Mesenchymal stem cell (in vitro differentiated cells and primary cell): ENCODE results near the gene MBNL1.
A peak's percentile ranks its signal among the peaks of the same experiment; 100 is the strongest.

Experiments
- DNase-seq: peaks from one replicate; pipeline ENCODE4 v3.0.0-alpha.2; 2013
- H2AFZ ChIP-seq: one replicate; pipeline ENCODE4 v1.6.1; 2013; ENCODE audit warnings: low read depth, mild to moderate bottlenecking, control low read depth, inconsistent platforms, low read length, moderate library complexity
- H2AK5ac ChIP-seq: 2 replicates; pipeline ENCODE4 v1.6.1; 2013; ENCODE audit warnings: low read length, moderate library complexity, mild to moderate bottlenecking, inconsistent platforms; ENCODE audit not compliant: severe bottlenecking
- H2BK120ac ChIP-seq: one replicate; pipeline ENCODE4 v1.6.1; 2013; ENCODE audit warnings: low read depth, mild to moderate bottlenecking, inconsistent platforms, low read length, moderate library complexity
- H2BK12ac ChIP-seq, 2 experiments: one replicate each; pipeline ENCODE4 v1.6.1; 2013; ENCODE audit warnings: inconsistent platforms in 2 of 2, low read length in 2 of 2, mild to moderate bottlenecking in 2 of 2, moderate library complexity in 2 of 2, control low read depth in 1 of 2
- H2BK15ac ChIP-seq: one replicate; pipeline ENCODE4 v1.6.1; 2013; ENCODE audit warnings: mild to moderate bottlenecking, low read depth, inconsistent platforms; ENCODE audit not compliant: poor library complexity, severe bottlenecking
- H2BK5ac ChIP-seq: 2 replicates; pipeline ENCODE4 v1.6.1; 2013; ENCODE audit warnings: low read depth, mild to moderate bottlenecking, low read length, control low read depth, inconsistent platforms; ENCODE audit not compliant: poor library complexity, severe bottlenecking
- H3K14ac ChIP-seq, 2 experiments: one replicate each; pipeline ENCODE4 v1.6.1; 2013; ENCODE audit warnings: inconsistent platforms in 2 of 2, low read length in 2 of 2, control low read depth in 1 of 2, mild to moderate bottlenecking in 1 of 2, moderate library complexity in 1 of 2
- H3K18ac ChIP-seq, 2 experiments: one replicate each; pipeline ENCODE4 v1.6.1; 2013; ENCODE audit warnings: inconsistent platforms in 2 of 2, low read length in 2 of 2, control low read depth in 1 of 2, low read depth in 1 of 2, mild to moderate bottlenecking in 1 of 2
- H3K23ac ChIP-seq, 2 experiments: one replicate each; pipeline ENCODE4 v1.6.1; 2013; ENCODE audit warnings: inconsistent platforms in 2 of 2, low read length in 2 of 2, mild to moderate bottlenecking in 2 of 2, moderate library complexity in 2 of 2, control low read depth in 1 of 2
- H3K27ac ChIP-seq: 2 replicates; pipeline ENCODE4 v1.5.1; 2013; ENCODE audit warnings: mild to moderate bottlenecking, moderate library complexity, low read length, control low read depth, inconsistent platforms; ENCODE audit not compliant: poor library complexity, severe bottlenecking
- H3K27me3 ChIP-seq, 2 experiments: 2 replicates each; pipeline versions ENCODE4 v1.6.1 to v1.7.0; 2013; ENCODE audit warnings: low read length in 2 of 2, mild to moderate bottlenecking in 2 of 2, moderate library complexity in 2 of 2, control low read depth in 1 of 2, inconsistent platforms in 1 of 2; ENCODE audit not compliant: control insufficient read depth in 1 of 2, insufficient read depth in 1 of 2
- H3K36me3 ChIP-seq, 2 experiments: 2 replicates each; pipeline versions ENCODE4 v1.6.1 to v1.7.0; 2013; ENCODE audit warnings: low read length in 2 of 2, control low read depth in 1 of 2, inconsistent platforms in 1 of 2, low read depth in 1 of 2, mild to moderate bottlenecking in 1 of 2; ENCODE audit not compliant: insufficient read depth in 2 of 2, control insufficient read depth in 1 of 2
- H3K4ac ChIP-seq, 2 experiments: one replicate each; pipeline ENCODE4 v1.6.1; 2013; ENCODE audit warnings: inconsistent platforms in 2 of 2, low read length in 2 of 2, mild to moderate bottlenecking in 2 of 2, moderate library complexity in 2 of 2, control low read depth in 1 of 2, low read depth in 1 of 2
- H3K4me1 ChIP-seq: 2 replicates; pipeline ENCODE4 v1.6.1; 2013; ENCODE audit warnings: low read depth, low read length, control low read depth; ENCODE audit not compliant: control insufficient read depth, insufficient read depth
- H3K4me2 ChIP-seq: 2 replicates; pipeline ENCODE4 v1.6.1; 2013; ENCODE audit warnings: low read length, mild to moderate bottlenecking, inconsistent platforms; ENCODE audit not compliant: poor library complexity, severe bottlenecking
- H3K4me3 ChIP-seq, 2 experiments: 2 replicates each; pipeline versions ENCODE4 v1.5.1 to v1.7.0; 2013; ENCODE audit warnings: low read length in 2 of 2, mild to moderate bottlenecking in 2 of 2, control low read depth in 1 of 2, low read depth in 1 of 2; ENCODE audit not compliant: insufficient read depth in 1 of 2
- H3K79me1 ChIP-seq: replicated peaks from 2 replicates; pipeline ENCODE4 v1.6.1; 2013; ENCODE audit warnings: mild to moderate bottlenecking, control low read depth, low read length, inconsistent platforms; ENCODE audit not compliant: poor library complexity, severe bottlenecking
- H3K9ac ChIP-seq: 2 replicates; pipeline ENCODE4 v1.7.0; 2013; ENCODE audit warnings: mild to moderate bottlenecking, low read length, moderate library complexity
- H3K9me3 ChIP-seq: 2 replicates; pipeline ENCODE4 v1.7.0; 2013; ENCODE audit warnings: mild to moderate bottlenecking, low read length; ENCODE audit not compliant: control insufficient read depth
- H4K8ac ChIP-seq: one replicate; pipeline ENCODE4 v1.6.1; 2013; ENCODE audit warnings: inconsistent platforms, mild to moderate bottlenecking, low read length, moderate library complexity
- H4K91ac ChIP-seq: one replicate; pipeline ENCODE4 v1.6.1; 2013; ENCODE audit warnings: mild to moderate bottlenecking, low read length, inconsistent platforms
- WGBS: methylation state at CpG from one replicate; pipeline ENCODE4 v1.1.7; 2013; ENCODE audit warnings: mixed read lengths; 5-methylcytosine and 5-hydroxymethylcytosine counted together

The MBNL1 gene

GRCh38 chr3:152388631-152389030, 119.9 kb downstream of the MBNL1 start:
- H2BK5ac ChIP-seq: no peak overlapping the region
- no peak overlapping the region for H3K27ac ChIP-seq
- no peak overlapping the region for H3K4me2 ChIP-seq
- no peak overlapping the region for H2BK120ac ChIP-seq
- peak overlapping the region; percentile 77 for H2AK5ac ChIP-seq
- no peak overlapping the region for H4K8ac ChIP-seq
- H3K4ac ChIP-seq: no peak overlapping the region
- no peak overlapping the region for H3K14ac ChIP-seq
- no peaks in the 10 kb centered on the region for H3K9me3 ChIP-seq
- no peak overlapping the region for H3K23ac ChIP-seq
- H3K4me3 ChIP-seq: no peak overlapping the region
- no peak overlapping the region for H2AFZ ChIP-seq
- peaks cover 3% of the 10 kb centered on the region for H3K4me1 ChIP-seq
- no peak overlapping the region for H2BK15ac ChIP-seq
- WGBS: no CpG with 5 or more reads among the region's 1 CpG
- peaks cover 5% of the 10 kb centered on the region for H3K79me1 ChIP-seq
- H3K27me3 ChIP-seq: no peaks in the 10 kb centered on the region
- DNase-seq: no peak
- H3K9ac ChIP-seq: no peak overlapping the region
- H2BK12ac ChIP-seq: no peak overlapping the region
- H3K36me3 ChIP-seq: peaks cover 0 to 15% of the 10 kb centered on the region in 2 experiments
- H4K91ac ChIP-seq: no peak overlapping the region
- no peak overlapping the region for H3K18ac ChIP-seq

- Histone ChIP-seq H3K27ac (no peak overlapping the region), H3K4me2 (no peak overlapping the region), H3K9ac (no peak overlapping the region), H2BK15ac (no peak overlapping the region), H3K4me3 (no peak overlapping the region), H3K18ac (no peak overlapping the region), H2BK5ac (no peak overlapping the region), H2BK12ac (no peak overlapping the region), H4K8ac (peak overlapping the region; percentile 49), H2BK120ac (no peak overlapping the region), H4K91ac (no peak overlapping the region), H3K23ac (no peak overlapping the region), H3K4me1 (peaks cover 3% of the 10 kb centered on the region), H3K9me3 (no peaks in the 10 kb centered on the region), H3K79me1 (peaks cover 5% of the 10 kb centered on the region), H2AFZ (no peak overlapping the region), H2AK5ac (peak overlapping the region; percentile 22), H3K4ac (no peak overlapping the region), H3K36me3 (peaks cover 0 to 17% of the 10 kb centered on the region in 2 experiments), H3K27me3 (no peaks in the 10 kb centered on the region), H3K14ac (no peak overlapping the region)
- no peak for DNase-seq
- WGBS: 92% methylated on average over 6 of the region's 6 CpGs
Measured at GRCh38 chr3:152389316-152389934, 120.7 kb downstream of the MBNL1 start.

GRCh38 chr3:152390647-152391046, 121.9 kb downstream of the MBNL1 start:
- H2BK12ac ChIP-seq: no peak overlapping the region
- H3K4me2 ChIP-seq: no peak overlapping the region
- no peak for DNase-seq
- H2BK5ac ChIP-seq: no peak overlapping the region
- no peak overlapping the region for H3K14ac ChIP-seq
- no peak overlapping the region for H3K18ac ChIP-seq
- no peak overlapping the region for H4K8ac ChIP-seq
- H3K4me3 ChIP-seq: no peak overlapping the region
- peaks cover 3% of the 10 kb centered on the region for H3K4me1 ChIP-seq
- H4K91ac ChIP-seq: no peak overlapping the region
- H3K79me1 ChIP-seq: peaks cover 6% of the 10 kb centered on the region
- H3K9ac ChIP-seq: no peak overlapping the region
- H2AK5ac ChIP-seq: no peak overlapping the region
- H3K9me3 ChIP-seq: no peaks in the 10 kb centered on the region
- H2AFZ ChIP-seq: no peak overlapping the region
- H3K27ac ChIP-seq: no peak overlapping the region
- WGBS: 94% methylated on average over 1 of the region's 2 CpGs
- peaks cover under 1 to 24% of the 10 kb centered on the region in 2 experiments for H3K36me3 ChIP-seq
- H3K4ac ChIP-seq: no peak overlapping the region
- no peaks in the 10 kb centered on the region for H3K27me3 ChIP-seq
- H2BK120ac ChIP-seq: no peak overlapping the region
- H3K23ac ChIP-seq: no peak overlapping the region
- H2BK15ac ChIP-seq: no peak overlapping the region

GRCh38 chr3:152391671-152392070, 122.9 kb downstream of the MBNL1 start:
- no peak overlapping the region for H2BK120ac ChIP-seq
- H2BK15ac ChIP-seq: no peak overlapping the region
- H3K14ac ChIP-seq: no peak overlapping the region
- no peak overlapping the region for H3K27ac ChIP-seq
- no peak overlapping the region for H3K23ac ChIP-seq
- H3K4ac ChIP-seq: no peak overlapping the region
- peaks cover 5% of the 10 kb centered on the region for H3K4me1 ChIP-seq
- no peak overlapping the region for H3K9ac ChIP-seq
- H3K4me3 ChIP-seq: no peak overlapping the region
- H4K91ac ChIP-seq: no peak overlapping the region
- peaks cover 4 to 27% of the 10 kb centered on the region in 2 experiments for H3K36me3 ChIP-seq
- H3K27me3 ChIP-seq: no peaks in the 10 kb centered on the region
- no peaks in the 10 kb centered on the region for H3K9me3 ChIP-seq
- H3K79me1 ChIP-seq: peaks cover 8% of the 10 kb centered on the region
- no peak overlapping the region for H3K4me2 ChIP-seq
- H2BK12ac ChIP-seq: no peak overlapping the region
- H4K8ac ChIP-seq: no peak overlapping the region
- H2AFZ ChIP-seq: no peak overlapping the region
- H2AK5ac ChIP-seq: no peak overlapping the region
- no CpG with 5 or more reads among the region's 1 CpG for WGBS
- DNase-seq: no peak
- H2BK5ac ChIP-seq: no peak overlapping the region
- peak overlapping the region in 1 of 2 experiments; percentile 40 for H3K18ac ChIP-seq
